Gastrocnemius medialis (tissue), 4 donors: ENCODE data around the gene GRID2. TPM values are rescaled to one million over a fixed set of nuclear protein-coding genes. Genes with fewer than 3 reads are reported as not detected.
"Not testable (repeated sequence)": the region's sequence is repeated elsewhere in the genome, so short reads cannot be mapped to it uniquely, and the experiment has no call there.

Source experiments
- ATAC-seq, 2 donors: fragments of 150-250 bp; one replicate each; pipeline ENCODE4 v1.9.1; 2016
- DNase-seq, 2 donors: peaks; one replicate each; pipeline ENCODE4 v3.0.0-alpha.2; 2019
- H3K27ac ChIP-seq, 4 donors: fragments of 200-600 bp; sonication (generic); 1 replicate in 1 of 4; 2 replicates in 3 of 4; pipeline ENCODE4 v1.5.1; 2016 to 2018; ENCODE audit warnings: mild to moderate bottlenecking in 2 of 4, moderate library complexity in 1 of 4
- H3K27me3 ChIP-seq, 3 donors: fragments of 200-600 bp; sonication (generic) in 2 of 3; 1 replicate in 1 of 3; 2 replicates in 2 of 3; pipeline versions ENCODE4 v1.5.1 to v1.6.0; 2016 to 2019; ENCODE audit warnings: mild to moderate bottlenecking in 1 of 3, moderate library complexity in 1 of 3
- H3K36me3 ChIP-seq, 2 donors: fragments of 200-600 bp; sonication (generic) in 1 of 2; one replicate each; pipeline ENCODE4 v1.5.1; 2017 to 2018
- H3K4me1 ChIP-seq, 2 donors: fragments of 200-600 bp; sonication (generic) in 1 of 2; one replicate each; pipeline ENCODE4 v1.5.1; 2016 to 2017; ENCODE audit warnings: mild to moderate bottlenecking in 2 of 2
- H3K4me3 ChIP-seq, 4 donors: fragments of 200-600 bp; sonication (generic) in 3 of 4; 1 replicate in 1 of 4; 2 replicates in 3 of 4; pipeline ENCODE4 v1.5.1; 2016 to 2019; ENCODE audit warnings: mild to moderate bottlenecking in 2 of 4
- H3K9me3 ChIP-seq, 3 donors: fragments of 200-600 bp; sonication (generic) in 2 of 3; 1 replicate in 1 of 3; 2 replicates in 2 of 3; pipeline ENCODE4 v1.5.1; 2016 to 2019
- POLR2A ChIP-seq, 2 donors: fragments of 450-650 bp; IDR thresholded peaks; one replicate each; pipeline ENCODE4 v1.6.1; 2017; ENCODE audit warnings: antibody characterized with exemption in 2 of 2, mild to moderate bottlenecking in 2 of 2, moderate library complexity in 2 of 2
- in situ Hi-C, 4 donors: fragments of 200-750 bp; cut with MboI; loops; one replicate each; pipeline versions ENCODE4 v1.15.0 to v1.8.0; 2017; ENCODE audit warnings: low sequenced_read_pairs in 4 of 4
- intact Hi-C: fragments of 100-400 bp; cut with DNase I; formaldehyde crosslinking; loops from one replicate; pipeline ENCODE4 v1.15.1; 2023; ENCODE audit warnings: low total_unique reads
- total RNA-seq, 4 donors: library from RNA; depleted of rRNA; stranded (reverse); fragments of >200 nt; gene quantifications; one replicate each; pipeline versions ENCODE4 v1.1.0 to v1.2.3, GENCODE V29; 2016
- TF ChIP-seq, protein P1 (sequence below), 5 experiments: fragments of 450-650 bp in 3 of 5; fragments of 200-600 bp in 2 of 5; sonication (generic) in 2 of 5; IDR thresholded peaks in 4 of 5; conservative IDR thresholded peaks in 1 of 5; 1 replicate in 4 of 5; 2 replicates in 1 of 5; pipeline ENCODE4 v1.5.1; 2016 to 2019; ENCODE audit warnings: antibody characterized with exemption in 5 of 5, mild to moderate bottlenecking in 3 of 5, moderate library complexity in 3 of 5

The GRID2 gene
- total RNA-seq, 4 donors from 2014 or later: not detected

DNA sequence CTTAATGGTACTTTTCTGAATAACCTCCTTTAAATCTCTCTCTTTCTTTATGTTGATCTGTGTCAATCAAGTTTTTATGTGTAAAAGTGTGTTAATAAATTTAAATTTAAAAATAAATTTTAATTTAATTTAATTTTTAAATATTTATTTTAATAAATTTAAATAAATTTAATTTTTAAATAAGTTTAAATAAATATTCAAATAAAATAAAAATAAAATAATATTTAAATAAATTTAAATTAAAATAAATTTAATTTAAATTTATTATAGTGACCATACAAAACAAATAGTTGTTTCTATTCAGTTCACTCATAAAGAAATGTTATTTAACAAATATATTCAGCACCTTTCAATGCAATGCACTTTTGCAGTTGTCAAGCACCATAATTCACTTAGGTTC is 146.9 kb downstream of the GRID2 start:
- Histone ChIP-seq H3K4me3 (no peak overlapping the region), H3K9me3 (no peaks in the 10 kb centered on the region), H3K27ac (no peak overlapping the region), H3K4me1 (no peaks in the 10 kb centered on the region), H3K36me3 (no peaks in the 10 kb centered on the region), H3K27me3 (no peaks in the 10 kb centered on the region)
- in situ Hi-C loops: no loop called here
- ATAC-seq (no peak), DNase-seq (no peak)
- intact Hi-C loops: no loop called here
- TF ChIP-seq, protein P1, sequence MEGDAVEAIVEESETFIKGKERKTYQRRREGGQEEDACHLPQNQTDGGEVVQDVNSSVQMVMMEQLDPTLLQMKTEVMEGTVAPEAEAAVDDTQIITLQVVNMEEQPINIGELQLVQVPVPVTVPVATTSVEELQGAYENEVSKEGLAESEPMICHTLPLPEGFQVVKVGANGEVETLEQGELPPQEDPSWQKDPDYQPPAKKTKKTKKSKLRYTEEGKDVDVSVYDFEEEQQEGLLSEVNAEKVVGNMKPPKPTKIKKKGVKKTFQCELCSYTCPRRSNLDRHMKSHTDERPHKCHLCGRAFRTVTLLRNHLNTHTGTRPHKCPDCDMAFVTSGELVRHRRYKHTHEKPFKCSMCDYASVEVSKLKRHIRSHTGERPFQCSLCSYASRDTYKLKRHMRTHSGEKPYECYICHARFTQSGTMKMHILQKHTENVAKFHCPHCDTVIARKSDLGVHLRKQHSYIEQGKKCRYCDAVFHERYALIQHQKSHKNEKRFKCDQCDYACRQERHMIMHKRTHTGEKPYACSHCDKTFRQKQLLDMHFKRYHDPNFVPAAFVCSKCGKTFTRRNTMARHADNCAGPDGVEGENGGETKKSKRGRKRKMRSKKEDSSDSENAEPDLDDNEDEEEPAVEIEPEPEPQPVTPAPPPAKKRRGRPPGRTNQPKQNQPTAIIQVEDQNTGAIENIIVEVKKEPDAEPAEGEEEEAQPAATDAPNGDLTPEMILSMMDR (IDR thresholded peaks at IDR 0.05 in 4 of 5, conservative IDR thresholded peaks at IDR 0.05 in 1 of 5): no peak
- no peak for TF ChIP-seq POLR2A (IDR thresholded peaks at IDR 0.05)

DNA sequence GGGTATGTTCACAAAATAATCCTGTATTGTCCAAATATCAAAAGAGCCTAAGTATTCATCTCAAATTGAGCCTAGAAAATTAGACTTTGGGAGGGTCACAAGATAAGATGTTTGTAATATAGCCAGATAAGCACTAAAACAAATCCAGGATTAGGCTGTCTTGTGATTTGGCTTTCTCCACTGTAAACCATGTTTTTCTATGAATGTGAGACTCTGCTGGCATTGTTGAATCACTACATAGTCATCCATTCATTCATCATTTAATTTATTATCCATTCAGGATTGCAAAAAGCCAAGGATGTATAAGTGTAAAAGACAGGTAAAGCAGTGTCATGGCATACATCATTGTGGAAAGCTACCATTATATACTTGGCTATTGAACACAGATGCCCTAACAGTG is 148.0 kb downstream of the GRID2 start:
- intact Hi-C loops: no loop called here
- H3K4me3 ChIP-seq: no peak overlapping the region
- H3K9me3 ChIP-seq: no peaks in the 10 kb centered on the region
- H3K27ac ChIP-seq: no peak overlapping the region
- H3K4me1 ChIP-seq: no peaks in the 10 kb centered on the region
- DNase-seq: no peak
- H3K27me3 ChIP-seq: no peaks in the 10 kb centered on the region
- TF ChIP-seq, protein P1 (IDR thresholded peaks at IDR 0.05 in 4 of 5, conservative IDR thresholded peaks at IDR 0.05 in 1 of 5): no peak
- TF ChIP-seq POLR2A (IDR thresholded peaks at IDR 0.05): no peak
- in situ Hi-C loops: no loop called here
- no peak for ATAC-seq
- H3K36me3 ChIP-seq: no peaks in the 10 kb centered on the region

DNA sequence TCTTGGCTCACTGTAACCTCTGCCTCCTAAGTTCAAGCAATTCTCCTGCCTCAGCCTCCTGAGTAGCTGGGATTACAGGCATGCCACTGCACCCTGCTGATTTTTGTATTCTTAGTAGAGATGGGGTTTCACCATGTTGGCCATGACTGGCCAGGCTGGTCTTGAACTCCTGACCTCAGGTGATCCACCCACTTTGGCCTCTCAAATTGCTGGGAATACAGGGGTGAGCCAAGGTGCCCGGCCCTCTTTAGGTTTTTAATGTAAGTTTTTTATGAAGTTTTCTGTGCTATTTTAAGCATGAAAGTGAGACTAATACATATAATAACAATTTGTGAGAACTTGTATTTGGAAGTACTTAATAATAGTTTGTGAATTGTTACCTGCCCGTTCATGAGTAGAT is 148.6 kb downstream of the GRID2 start:
- H3K9me3 ChIP-seq, intact Hi-C loops, in situ Hi-C loops, H3K4me1 ChIP-seq, ATAC-seq, H3K27ac ChIP-seq, H3K27me3 ChIP-seq, DNase-seq, H3K4me3 ChIP-seq, H3K36me3 ChIP-seq: not testable (repeated sequence)

DNA sequence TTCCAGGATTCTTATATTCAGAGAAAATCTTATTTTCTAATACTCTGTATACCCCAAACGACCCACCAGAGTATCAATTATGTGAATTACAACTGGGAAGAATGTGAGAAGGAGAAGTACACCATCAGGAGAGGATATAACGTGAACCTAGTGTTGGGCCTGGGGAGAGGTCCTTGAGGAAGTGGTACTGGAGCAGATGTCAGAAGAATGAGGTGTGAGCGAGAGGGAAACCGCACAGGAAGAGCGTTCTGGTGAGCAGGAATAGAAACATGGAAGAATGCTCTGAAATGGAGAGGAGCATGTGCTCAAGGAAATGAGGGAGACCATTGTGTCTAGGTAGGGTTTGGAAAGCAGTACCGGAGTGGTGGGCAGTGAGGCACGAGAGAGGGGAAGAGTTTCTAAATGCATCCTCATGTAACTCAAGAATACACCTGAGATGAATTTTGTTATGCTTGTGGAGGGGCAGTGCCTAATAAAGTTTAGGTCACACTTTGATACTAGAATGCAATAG is 151.6 kb downstream of the GRID2 start:
- no peaks in the 10 kb centered on the region for H3K9me3 ChIP-seq
- no peaks in the 10 kb centered on the region for H3K4me1 ChIP-seq
- H3K27ac ChIP-seq: no peak overlapping the region
- DNase-seq: no peak
- no peak for ATAC-seq
- H3K36me3 ChIP-seq: no peaks in the 10 kb centered on the region
- no peak overlapping the region for H3K4me3 ChIP-seq
- in situ Hi-C loops: no loop called here
- TF ChIP-seq, protein P1 (IDR thresholded peaks at IDR 0.05 in 4 of 5, conservative IDR thresholded peaks at IDR 0.05 in 1 of 5): no peak
- TF ChIP-seq POLR2A (IDR thresholded peaks at IDR 0.05): no peak
- intact Hi-C loops: no loop called here
- H3K27me3 ChIP-seq: no peaks in the 10 kb centered on the region

DNA sequence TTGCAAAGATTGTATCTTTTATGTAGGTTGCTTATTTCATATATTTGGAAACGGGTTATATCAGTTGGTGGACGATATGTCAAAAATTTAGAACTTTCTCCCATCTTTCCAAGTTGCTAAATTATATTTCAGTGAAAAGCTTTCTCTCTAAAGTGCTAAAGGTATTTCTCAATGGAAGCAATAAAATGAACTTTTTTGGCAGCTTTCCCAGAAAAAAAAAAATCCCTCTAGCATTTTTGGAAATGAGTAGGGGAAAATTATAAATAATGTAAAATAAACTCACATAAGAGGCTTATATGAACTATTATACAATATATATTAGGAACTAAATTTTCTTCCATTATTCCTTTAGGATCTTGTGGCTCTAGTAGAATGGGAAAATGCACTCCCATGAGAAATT is 152.2 kb downstream of the GRID2 start:
- TF ChIP-seq, protein P1 (IDR thresholded peaks at IDR 0.05 in 4 of 5, conservative IDR thresholded peaks at IDR 0.05 in 1 of 5): no peak
- ATAC-seq (no peak), DNase-seq (no peak)
- intact Hi-C loops: no loop called here
- in situ Hi-C loops: no loop called here
- Histone ChIP-seq H3K4me1 (no peaks in the 10 kb centered on the region), H3K9me3 (no peaks in the 10 kb centered on the region), H3K36me3 (no peaks in the 10 kb centered on the region), H3K27me3 (no peaks in the 10 kb centered on the region), H3K4me3 (no peak overlapping the region), H3K27ac (no peak overlapping the region)
